GM23248 (cell line): ENCODE measurements around the gene ROMO1. TPM values are rescaled to one million over a fixed set of nuclear protein-coding genes. Genes with fewer than 3 reads are reported as not detected.

ENCODE experiments used
- DNase-seq: peaks from one replicate; pipeline ENCODE4 v3.0.0-alpha.2; 2015
- H2AFZ ChIP-seq: fragments of 200-600 bp; sonication (generic); 2 replicates; pipeline ENCODE4 v1.6.1; 2016; ENCODE audit warnings: antibody characterized with exemption
- H3F3A ChIP-seq: fragments of 200-600 bp; sonication (generic); 2 replicates; pipeline ENCODE4 v1.6.1; 2016; ENCODE audit warnings: mild to moderate bottlenecking, antibody characterized with exemption, mixed run types; ENCODE audit not compliant: insufficient read depth
- H3K27ac ChIP-seq: fragments of 200-600 bp; sonication (generic); 2 replicates; pipeline ENCODE4 v1.5.1; 2016; ENCODE audit warnings: mild to moderate bottlenecking
- H3K27me3 ChIP-seq: fragments of 200-600 bp; sonication (generic); replicated peaks from 2 replicates; pipeline ENCODE4 v1.6.1; 2016; ENCODE audit warnings: mild to moderate bottlenecking; ENCODE audit not compliant: insufficient read depth
- H3K36me3 ChIP-seq: fragments of 200-600 bp; sonication (generic); 2 replicates; pipeline ENCODE4 v1.6.1; 2016; ENCODE audit warnings: low read depth, mild to moderate bottlenecking
- H3K4me1 ChIP-seq: fragments of 200-600 bp; sonication (generic); 2 replicates; pipeline ENCODE4 v1.6.1; 2016; ENCODE audit warnings: mild to moderate bottlenecking; ENCODE audit not compliant: insufficient read depth
- H3K4me2 ChIP-seq: fragments of 200-600 bp; sonication (generic); one replicate; pipeline ENCODE4 v1.6.1; 2016; ENCODE audit warnings: mild to moderate bottlenecking; ENCODE audit not compliant: unreplicated experiment
- H3K4me3 ChIP-seq: fragments of 200-600 bp; sonication (generic); 2 replicates; pipeline ENCODE4 v1.5.1; 2016; ENCODE audit warnings: mild to moderate bottlenecking
- H3K79me2 ChIP-seq: fragments of 200-600 bp; sonication (generic); 2 replicates; pipeline ENCODE4 v1.6.1; 2016; ENCODE audit warnings: mild to moderate bottlenecking; ENCODE audit not compliant: insufficient read depth
- H3K9ac ChIP-seq: fragments of 200-600 bp; sonication (generic); 2 replicates; pipeline ENCODE4 v1.6.1; 2016; ENCODE audit warnings: mild to moderate bottlenecking
- H3K9me2 ChIP-seq: fragments of 200-600 bp; sonication (generic); 2 replicates; pipeline ENCODE4 v1.6.1; 2016; ENCODE audit warnings: mixed run types, mild to moderate bottlenecking, moderate library complexity; ENCODE audit not compliant: insufficient read depth
- H3K9me3 ChIP-seq: fragments of 200-600 bp; sonication (generic); one replicate; pipeline ENCODE4 v1.6.1; 2017; ENCODE audit warnings: low read depth
- H4K20me1 ChIP-seq: fragments of 200-600 bp; sonication (generic); 2 replicates; pipeline ENCODE4 v1.6.0; 2016; ENCODE audit not compliant: insufficient read depth
- EZH2 ChIP-seq: fragments of 200-600 bp; sonication (generic); IDR thresholded peaks from 2 replicates; pipeline ENCODE4 v1.6.1; 2018; ENCODE audit warnings: antibody characterized with exemption, mild to moderate bottlenecking; ENCODE audit not compliant: insufficient read depth, poor library complexity, severe bottlenecking
- EZH2phosphoT487 ChIP-seq: fragments of 200-600 bp; sonication (generic); IDR thresholded peaks from 2 replicates; pipeline ENCODE4 v1.6.1; 2018; ENCODE audit warnings: antibody characterized with exemption, moderate library complexity, mild to moderate bottlenecking, low read depth; ENCODE audit not compliant: insufficient read depth
- WGBS, 2 experiments: methylation state at CpG; one replicate each; pipeline ENCODE4 v1.1.6; 2015 to 2017; ENCODE audit warnings: low lambda C conversion rate in 2 of 2, low coverage in 1 of 2; ENCODE audit errors: missing lambda C conversion rate in 2 of 2; 5-methylcytosine and 5-hydroxymethylcytosine counted together
- in situ Hi-C: fragments of 300-500 bp; cut with MboI; formaldehyde crosslinking; loops from 2 replicates; pipeline ENCODE4 v1.15.0; 2020
- polyA plus RNA-seq: library from polyadenylated mRNA; unstranded; fragments of >200 nt; fragmentation: Nextera tagmentation; extraction: Ambion mirVana; gene quantifications from 2 replicates; pipeline ENCODE4 v1.2.1, GENCODE V29; 2016
- total RNA-seq: library from RNA; depleted of rRNA; stranded (reverse); fragments of >200 nt; shearing (Covaris generic); gene quantifications from 2 replicates; pipeline ENCODE4 v1.2.3, GENCODE V29; 2014

The ROMO1 gene
- total and polyA plus RNA-seq, 2 experiments from 2014 or later, result 311 to 543 TPM

DNA sequence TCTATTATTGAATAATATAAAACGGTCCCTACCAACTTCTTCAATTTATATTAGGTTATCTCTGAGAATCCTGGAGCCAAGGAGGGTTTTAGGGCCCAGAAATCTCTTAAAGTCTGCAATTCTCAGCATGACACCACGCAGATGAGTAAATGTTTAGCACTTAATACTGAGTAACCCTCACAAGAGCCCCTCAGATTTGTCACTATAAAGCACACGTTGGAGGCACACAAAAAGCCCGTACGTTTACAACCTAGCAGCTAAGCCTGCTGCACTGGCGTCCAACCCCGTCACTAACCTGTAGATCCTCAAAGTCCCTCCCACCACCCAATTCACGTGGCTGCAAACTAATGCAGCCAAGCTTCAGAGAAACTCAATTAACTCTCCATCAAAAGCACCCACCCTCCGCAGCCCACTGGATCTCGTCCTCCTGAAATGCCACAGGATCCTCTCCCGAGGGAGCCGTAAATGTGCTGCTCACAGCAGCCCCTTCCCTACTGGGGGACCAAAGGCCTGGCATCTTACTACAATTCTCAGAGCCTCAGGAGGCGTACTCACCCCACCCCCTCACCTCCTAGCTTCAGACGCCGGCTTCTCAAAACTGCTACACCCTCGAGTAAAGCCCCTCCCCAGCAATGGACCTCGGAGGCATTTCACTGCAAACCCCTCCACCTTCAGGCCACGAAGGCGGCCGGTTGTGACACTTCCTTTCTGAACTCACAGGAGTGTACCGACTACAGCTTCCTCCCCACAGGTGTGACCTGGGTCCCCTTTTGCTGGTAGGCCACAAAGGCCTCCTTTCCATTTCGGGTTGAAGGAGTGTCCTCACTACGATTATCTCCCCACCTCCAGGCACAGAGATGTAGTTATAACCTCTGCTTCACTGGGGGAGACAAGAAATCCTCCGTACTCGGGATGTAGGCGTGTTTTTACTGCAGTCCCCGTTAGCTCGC is 35.4 kb upstream of the ROMO1 start:
- in situ Hi-C loops, result no loop called here
- TF ChIP-seq EZH2phosphoT487, result no peak
- no peak for TF ChIP-seq EZH2
- peak overlapping the region; percentile 89 for H2AFZ ChIP-seq
- H3K9me2 ChIP-seq, result no peaks in the 10 kb centered on the region
- H3K9ac ChIP-seq, result peak overlapping the region; percentile 96
- peaks cover 30% of the 10 kb centered on the region for H3K4me1 ChIP-seq
- peaks cover 43% of the 10 kb centered on the region for H4K20me1 ChIP-seq
- peak overlapping the region; percentile 94 for H3K4me2 ChIP-seq
- WGBS, 2 experiments, result 2% methylated on average over 28 of the region's 28 CpGs
- no peaks in the 10 kb centered on the region for H3K9me3 ChIP-seq
- H3K36me3 ChIP-seq, result peaks cover 6% of the 10 kb centered on the region; the same call in 1 of the 2 replicates
- no peaks in the 10 kb centered on the region for H3K27me3 ChIP-seq
- peak overlapping the region; percentile 88 for H3K27ac ChIP-seq
- peaks cover 32% of the 10 kb centered on the region for H3F3A ChIP-seq
- DNase-seq, result peak; percentile 73
- H3K4me3 ChIP-seq, result peak overlapping the region; percentile 80
- H3K79me2 ChIP-seq, result peaks cover 63% of the 10 kb centered on the region

DNA sequence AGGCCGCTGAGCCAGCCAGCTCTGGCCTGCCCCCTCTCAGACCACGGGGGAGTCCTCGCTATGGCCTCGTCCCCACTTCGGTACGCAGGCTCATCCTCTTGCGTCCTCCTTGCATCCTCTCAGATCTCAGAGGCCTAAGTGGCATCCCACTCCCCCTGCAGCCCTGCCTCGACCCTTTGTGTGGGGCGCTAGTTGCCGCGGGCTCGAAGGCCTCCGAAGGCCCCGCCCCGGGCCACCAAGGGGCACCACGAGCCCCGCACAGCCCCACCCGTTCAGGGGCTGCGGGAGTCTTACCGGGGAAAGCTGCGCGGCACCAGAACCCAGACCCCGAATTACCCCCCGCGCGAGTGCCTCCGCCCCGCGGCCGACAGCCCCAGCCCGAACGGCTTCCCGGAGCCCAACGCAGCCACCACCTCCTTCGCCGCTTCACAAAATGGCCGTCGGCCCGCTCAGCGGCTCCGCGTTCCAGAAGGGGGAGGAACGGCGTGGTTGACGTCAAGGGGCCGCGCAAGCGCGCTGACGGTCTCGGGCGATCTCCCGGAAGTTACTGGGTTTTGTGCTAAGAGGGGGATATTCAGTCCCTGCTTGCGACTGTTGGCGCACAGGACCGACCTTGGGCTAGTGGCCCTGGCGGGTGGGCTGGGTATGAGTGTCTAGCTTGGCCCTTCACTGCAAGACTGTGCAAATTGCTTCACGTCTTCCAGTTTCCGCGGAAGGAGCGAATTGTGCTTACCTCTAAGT is 34.6 kb upstream of the ROMO1 start, which contains the start of the genes CPNE1 and RBM12:
Gene CPNE1, minus strand, starts transcription at position 435 of the 741 bp plus-strand sequence. CDS start 31,977 bp downstream, outside the sequence.
Gene RBM12, minus strand, starts transcription at position 435 of the 741 bp plus-strand sequence. CDS start 9,578 bp downstream, outside the sequence.
- Histone ChIP-seq H4K20me1 (peaks cover 37% of the 10 kb centered on the region), H3K9me3 (no peaks in the 10 kb centered on the region), H2AFZ (peak within 1 kb of the TSS; percentile 89), H3K36me3 (peaks cover 7% of the 10 kb centered on the region; the same call in 1 of the 2 replicates), H3K27me3 (no peaks in the 10 kb centered on the region), H3K4me2 (peak within 1 kb of the TSS; percentile 94), H3K27ac (peak within 1 kb of the TSS; percentile 88), H3K4me1 (peaks cover 30% of the 10 kb centered on the region), H3K79me2 (peaks cover 55% of the 10 kb centered on the region), H3K9me2 (no peaks in the 10 kb centered on the region), H3K9ac (peak within 1 kb of the TSS; percentile 96), H3K4me3 (peak within 1 kb of the TSS; percentile 80), H3F3A (peaks cover 31% of the 10 kb centered on the region)
- no peak for TF ChIP-seq EZH2phosphoT487
- no peak for TF ChIP-seq EZH2
- WGBS, 2 experiments, result 1 to 3% methylated on average over 40 to 60 of the region's 61 CpGs
- DNase-seq, result peak; percentile 97
- in situ Hi-C loops, result no loop called here

DNA sequence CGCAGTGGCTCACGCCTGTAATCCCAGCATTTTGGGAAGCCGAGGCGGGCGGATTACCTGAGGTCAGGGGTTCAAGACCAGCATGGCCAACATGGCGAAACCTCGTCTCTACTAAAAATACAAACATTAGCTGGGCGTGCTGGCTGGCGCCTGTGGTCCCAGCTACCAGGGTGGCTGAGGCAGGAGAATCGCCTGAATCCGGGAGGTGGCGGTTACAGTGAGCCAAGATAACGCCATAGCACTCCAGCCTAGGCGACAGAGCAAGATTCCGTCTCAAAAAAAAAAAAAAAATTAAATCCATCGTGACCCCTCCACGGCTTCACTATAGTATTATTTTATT is 33.3 kb upstream of the ROMO1 start:
- H3K9ac ChIP-seq, result no peak overlapping the region
- no peak overlapping the region for H3K27ac ChIP-seq
- 97% methylated on average over 17 of the region's 17 CpGs for whole genome bisulfite sequencing, 2 experiments

DNA sequence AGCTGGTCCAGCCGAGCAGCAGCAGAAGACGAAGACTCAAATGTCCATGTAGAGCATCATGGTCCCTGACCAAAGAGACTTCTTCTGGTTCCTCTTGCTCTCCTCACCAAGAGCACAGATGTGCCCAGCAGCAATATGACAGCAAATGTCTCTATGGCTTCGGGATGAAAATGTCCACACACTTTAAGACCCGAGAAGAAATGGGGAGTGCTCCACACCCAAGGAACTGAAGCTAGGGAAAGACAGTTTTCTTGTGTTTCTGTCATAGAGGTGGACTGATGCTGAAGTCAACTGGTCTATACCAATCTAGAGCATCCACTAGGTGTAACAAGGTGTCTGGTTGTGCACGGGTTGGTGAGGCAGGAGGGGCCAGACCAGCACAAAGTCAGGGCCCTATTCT is 30.0 kb upstream of the ROMO1 start:
- H2AFZ ChIP-seq, result no peak overlapping the region
- H3K4me1 ChIP-seq, result no peaks in the 10 kb centered on the region
- in situ Hi-C loops, result no loop called here
- H3K9me3 ChIP-seq, result no peaks in the 10 kb centered on the region
- H3K9ac ChIP-seq, result no peak overlapping the region
- H3K9me2 ChIP-seq, result no peaks in the 10 kb centered on the region
- H3K4me3 ChIP-seq, result no peak overlapping the region
- peaks cover 13% of the 10 kb centered on the region; the same call in 1 of the 2 replicates for H3K36me3 ChIP-seq
- H3K27me3 ChIP-seq, result no peaks in the 10 kb centered on the region
- DNase-seq, result no peak
- no peaks in the 10 kb centered on the region for H3F3A ChIP-seq
- no peaks in the 10 kb centered on the region for H4K20me1 ChIP-seq
- H3K27ac ChIP-seq, result no peak overlapping the region
- no peak overlapping the region for H3K4me2 ChIP-seq
- no peak for TF ChIP-seq EZH2phosphoT487
- no peak for TF ChIP-seq EZH2
- 90 to 91% methylated on average over 5 of the region's 5 CpGs for WGBS, 2 experiments
- peaks cover 9% of the 10 kb centered on the region for H3K79me2 ChIP-seq

More for the DNA sequence above, 33.3 kb upstream of the ROMO1 start:
- no peaks in the 10 kb centered on the region for H3K27me3 ChIP-seq
- H3K4me3 ChIP-seq, result no peak overlapping the region
- H3K4me2 ChIP-seq, result no peak overlapping the region
- in situ Hi-C loops, result no loop called here
- no peak for TF ChIP-seq EZH2
- no peak for TF ChIP-seq EZH2phosphoT487
- H2AFZ ChIP-seq, result no peak overlapping the region
- H3K79me2 ChIP-seq, result peaks cover 42% of the 10 kb centered on the region
- peaks cover 25% of the 10 kb centered on the region for H3F3A ChIP-seq
- H3K9me3 ChIP-seq, result no peaks in the 10 kb centered on the region
- H3K9me2 ChIP-seq, result no peaks in the 10 kb centered on the region
- H3K36me3 ChIP-seq, result peaks cover 7% of the 10 kb centered on the region; the same call in 1 of the 2 replicates
- DNase-seq, result no peak
- peaks cover 26% of the 10 kb centered on the region for H4K20me1 ChIP-seq
- peaks cover 23% of the 10 kb centered on the region for H3K4me1 ChIP-seq
